GM18508 (cell line): ENCODE measurements around the gene FBXO33.
"Not testable (repeated sequence)": the region's sequence is repeated elsewhere in the genome, so short reads cannot be mapped to it uniquely, and the experiment has no call there.

Source experiments
- ATAC-seq: cut with Tn5 transposase; IDR thresholded peaks from one replicate; pipeline ENCODE4 v1.9.1; 2021; ENCODE audit warnings: moderate number of reproducible peaks; ENCODE audit not compliant: insufficient read depth, unreplicated experiment

Gene FBXO33

DNA sequence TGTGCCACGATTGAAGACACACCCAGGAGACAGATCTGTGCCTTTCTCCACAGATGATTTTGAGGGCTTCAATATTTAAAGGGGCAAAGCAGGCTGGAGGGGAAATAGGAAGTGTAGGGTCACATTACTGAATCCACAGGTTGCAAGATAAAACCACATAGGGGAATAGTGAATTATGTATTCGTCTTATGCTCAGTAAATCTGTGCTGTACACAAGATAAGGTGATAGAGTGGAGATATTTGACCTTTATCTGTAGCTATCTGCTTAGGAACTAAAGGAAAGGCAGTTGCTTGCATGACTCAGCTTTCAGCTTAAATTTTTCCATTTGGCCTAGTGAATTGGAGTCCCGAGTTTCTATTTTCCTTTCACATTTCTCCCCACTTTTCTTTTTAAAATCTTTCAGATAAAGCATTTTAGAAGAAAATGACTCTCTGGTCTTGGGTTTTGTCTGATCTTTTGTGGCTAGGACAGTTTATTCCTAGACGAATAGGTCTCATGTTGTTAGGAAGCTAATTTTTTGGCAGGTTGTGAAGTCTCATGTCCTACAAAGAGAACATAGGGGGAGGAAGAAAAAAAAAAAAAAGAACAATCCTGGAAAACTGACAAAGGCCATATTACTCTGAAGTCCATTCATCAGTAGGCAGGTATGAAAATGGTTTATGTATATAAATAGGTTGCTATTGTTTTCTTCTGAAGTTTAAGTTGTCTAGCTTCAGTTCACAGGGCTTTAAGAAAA lies 55.4 kb downstream of the FBXO33 start:
- ATAC-seq, result no peak

DNA sequence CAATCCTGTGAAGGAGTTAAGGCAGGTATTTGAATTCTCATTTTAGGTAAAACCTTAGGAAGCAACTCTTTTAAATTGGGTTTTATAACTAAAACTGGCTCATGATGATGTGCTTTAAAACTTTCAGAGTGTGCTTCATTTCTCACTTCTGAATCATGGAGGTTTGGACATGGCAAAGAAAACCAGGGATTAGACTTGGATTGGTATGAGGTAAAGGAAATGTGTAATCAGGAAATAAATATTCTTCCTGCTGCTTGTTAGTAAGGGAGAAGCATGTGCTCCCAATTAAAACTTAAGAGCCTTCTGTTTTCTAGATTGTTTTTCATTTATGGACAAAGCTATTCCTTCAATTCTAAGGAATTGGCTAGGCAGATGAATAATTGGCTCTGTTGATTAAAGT lies 57.4 kb downstream of the FBXO33 start:
- ATAC-seq, result no peak

DNA sequence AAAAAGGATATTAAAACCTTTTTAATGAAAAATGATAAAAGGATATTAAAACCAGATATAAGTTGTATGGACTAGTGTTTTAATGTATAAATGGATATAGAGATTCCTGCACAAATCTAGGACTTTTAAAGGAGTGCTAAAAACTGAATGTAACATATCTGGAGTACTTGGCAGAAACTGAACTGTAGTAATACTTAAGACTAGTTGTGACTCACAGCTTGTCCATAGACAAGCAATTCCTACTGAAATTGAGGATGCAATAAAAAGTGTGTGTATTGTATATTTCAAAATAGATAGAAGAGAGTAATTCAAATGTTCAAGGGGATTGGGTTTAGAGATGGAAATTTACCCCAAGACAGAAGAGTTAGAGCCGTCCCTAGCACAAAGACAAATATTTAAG lies 59.6 kb downstream of the FBXO33 start:
- no peak for ATAC-seq

DNA sequence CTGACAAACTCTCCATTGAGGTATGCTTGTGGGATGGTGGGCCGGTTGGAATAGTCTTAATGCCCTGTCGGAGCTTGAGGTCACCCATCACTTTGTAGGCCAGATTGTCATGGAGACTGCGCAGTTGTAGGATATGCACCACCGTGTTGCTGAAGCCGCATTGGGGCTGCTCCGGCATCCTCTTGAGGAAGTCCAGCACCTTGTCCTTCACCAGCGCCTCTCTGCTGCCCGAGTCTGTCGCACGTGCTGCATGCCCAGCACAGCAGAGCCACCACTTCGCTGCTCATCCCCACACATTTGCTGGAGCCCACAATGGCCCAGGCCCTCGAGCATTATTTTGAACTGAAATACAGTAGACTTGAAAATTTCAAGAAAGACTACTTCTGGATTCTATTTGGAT lies 61.8 kb downstream of the FBXO33 start:
- ATAC-seq, result no peak

DNA sequence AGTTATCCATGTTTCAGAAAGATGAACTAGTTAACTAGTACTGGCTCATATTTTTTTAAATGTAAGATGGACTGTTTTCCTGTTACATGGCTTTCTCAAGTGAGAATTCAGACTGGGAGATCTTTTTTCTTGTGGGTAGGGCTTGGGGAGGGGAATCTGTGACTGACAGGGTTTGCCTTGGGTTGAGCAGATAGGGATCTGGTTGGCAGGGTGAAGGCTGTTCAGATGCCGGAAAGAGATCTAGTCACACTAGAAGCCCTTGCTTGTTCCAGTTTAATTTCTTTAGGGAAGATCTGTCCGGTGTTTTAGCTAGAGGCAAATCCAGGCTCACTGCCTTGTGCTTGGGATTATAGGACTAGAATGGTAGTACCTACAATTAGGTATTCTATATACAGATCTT lies 63.2 kb downstream of the FBXO33 start:
- ATAC-seq, result no peak

DNA sequence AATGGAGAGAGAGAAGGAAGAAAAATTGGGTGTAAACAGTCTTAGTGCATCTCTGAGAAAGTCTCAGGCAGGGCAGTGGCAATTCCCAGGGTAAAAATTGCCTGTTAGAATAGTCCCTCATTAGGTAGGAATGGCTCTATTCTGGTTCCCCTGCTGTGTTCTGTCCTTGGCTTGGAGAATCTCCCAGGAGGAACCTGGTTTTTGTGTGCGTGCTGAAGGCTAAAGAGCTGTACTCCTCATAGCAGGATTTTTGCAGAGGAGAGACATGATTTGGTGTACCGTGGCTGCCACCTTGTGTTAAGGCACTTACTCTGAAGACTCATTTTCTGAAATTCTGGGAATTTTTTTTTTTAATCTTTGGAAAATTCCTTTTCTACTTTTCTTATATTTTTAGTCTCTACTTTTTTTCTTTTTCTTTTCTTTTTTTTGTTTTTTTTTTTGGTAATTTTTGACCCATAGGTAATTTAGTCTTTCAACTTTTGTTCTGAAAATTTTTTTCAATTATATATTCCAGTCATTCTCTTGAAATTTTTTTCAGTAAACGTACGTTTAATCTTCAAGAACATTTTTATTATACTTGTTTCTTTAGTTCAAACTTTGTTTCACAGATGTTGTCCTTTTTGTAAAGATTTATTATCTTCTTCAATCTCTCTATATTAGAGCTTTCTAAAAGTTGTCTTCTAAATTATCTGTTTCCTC lies 63.8 kb downstream of the FBXO33 start:
- no peak for ATAC-seq

DNA sequence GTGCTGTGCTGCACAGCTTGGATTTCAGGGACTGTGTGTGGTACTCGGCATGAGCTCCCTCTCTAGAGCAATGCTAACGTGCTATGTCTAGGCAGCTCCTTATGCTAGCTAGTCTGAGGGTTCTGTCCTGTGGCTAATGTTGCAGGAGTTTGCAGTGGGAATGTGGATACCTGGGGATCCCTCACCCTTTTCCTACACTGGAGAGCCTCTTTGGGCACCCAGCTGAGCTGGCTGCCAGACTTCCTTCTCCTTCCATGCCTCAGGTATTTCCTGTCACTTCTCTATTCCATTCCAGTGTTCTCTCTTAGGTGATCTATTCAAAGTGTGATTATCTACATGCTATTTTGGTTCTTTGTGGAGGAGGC lies 64.9 kb downstream of the FBXO33 start:
- no peak for ATAC-seq

DNA sequence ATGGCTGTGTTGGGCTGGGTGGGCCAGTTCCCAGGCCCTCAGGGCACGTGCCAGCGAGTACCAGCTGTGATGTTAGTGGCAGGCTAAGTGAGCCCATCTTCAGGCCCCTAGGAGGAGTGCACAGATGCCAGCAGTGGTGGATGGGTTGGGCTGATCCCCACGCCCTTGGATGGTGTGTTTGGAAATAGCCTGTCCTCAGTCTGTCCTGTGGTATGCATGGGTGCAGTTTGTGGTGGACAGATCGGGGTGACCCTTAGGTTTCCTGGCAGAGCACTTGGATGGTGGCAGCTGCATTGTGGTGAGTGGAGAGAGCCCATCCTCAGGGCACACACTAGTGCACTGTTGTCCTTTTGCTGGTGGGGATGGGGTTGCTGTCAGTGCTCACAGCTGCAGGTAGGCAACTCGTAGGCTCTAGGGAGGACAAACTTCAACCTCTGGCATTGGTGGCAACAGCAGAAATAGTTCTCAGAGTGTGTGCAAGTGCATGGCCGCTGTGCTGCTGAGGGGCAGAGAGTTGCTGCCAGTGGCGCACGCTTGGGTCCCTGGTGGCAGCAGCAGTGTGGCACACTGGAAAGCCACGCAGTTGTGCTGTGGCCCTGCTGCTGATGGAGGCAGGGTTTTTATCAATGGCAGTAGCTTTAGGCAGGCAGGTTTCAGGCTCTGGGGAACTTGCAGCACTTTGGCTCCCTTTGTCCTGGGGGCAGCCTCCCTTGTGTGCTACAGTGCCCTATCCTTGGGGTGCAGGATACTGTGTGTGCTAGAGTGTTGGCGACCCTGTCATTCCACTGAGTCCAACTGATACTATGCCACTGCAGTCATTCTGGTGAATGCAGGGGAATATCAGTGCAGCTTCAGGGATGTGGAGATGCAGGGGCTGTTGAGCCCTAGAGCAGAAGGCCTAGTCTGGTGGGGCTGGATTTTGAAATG lies 65.5 kb downstream of the FBXO33 start:
- ATAC-seq, result no peak

DNA sequence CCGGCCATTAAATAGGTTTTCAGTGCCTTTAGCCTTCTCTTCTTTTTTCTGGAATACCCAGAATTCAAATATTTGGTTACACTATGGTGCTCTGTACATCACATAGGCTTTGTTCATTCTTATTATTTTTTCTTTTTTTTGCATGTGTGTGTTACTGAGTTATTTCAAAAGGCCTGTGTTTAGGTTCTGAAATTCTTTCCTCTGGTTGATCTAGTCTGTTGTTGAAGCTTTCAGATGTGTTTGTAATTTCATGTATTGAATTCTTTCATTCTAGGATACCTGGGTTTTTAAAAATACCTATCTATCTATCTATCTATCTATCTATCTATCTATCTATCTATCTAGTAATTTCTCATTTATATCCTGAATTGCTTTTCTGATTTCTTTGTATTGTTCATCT lies 66.9 kb downstream of the FBXO33 start:
- no peak for ATAC-seq

DNA sequence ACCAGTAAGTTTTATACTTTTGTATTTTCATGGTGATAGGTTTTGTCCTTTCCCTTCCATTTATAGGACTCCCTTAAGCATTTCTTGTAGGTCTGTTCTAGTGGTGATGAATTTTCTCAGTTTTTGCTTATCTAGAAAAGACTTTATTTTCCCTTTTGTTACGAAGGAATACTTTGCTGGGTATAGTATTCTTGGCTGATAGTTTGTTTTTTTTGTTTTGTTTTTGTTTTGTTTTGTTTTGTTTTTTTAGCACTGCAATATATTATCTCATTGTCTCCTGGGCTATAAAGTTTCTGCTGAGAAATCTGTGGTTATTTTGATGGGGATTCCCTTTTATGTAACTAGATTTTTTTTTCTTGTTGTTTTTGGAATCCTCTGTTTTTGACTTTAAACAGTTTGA lies 67.7 kb downstream of the FBXO33 start:
- ATAC-seq, result no peak

DNA sequence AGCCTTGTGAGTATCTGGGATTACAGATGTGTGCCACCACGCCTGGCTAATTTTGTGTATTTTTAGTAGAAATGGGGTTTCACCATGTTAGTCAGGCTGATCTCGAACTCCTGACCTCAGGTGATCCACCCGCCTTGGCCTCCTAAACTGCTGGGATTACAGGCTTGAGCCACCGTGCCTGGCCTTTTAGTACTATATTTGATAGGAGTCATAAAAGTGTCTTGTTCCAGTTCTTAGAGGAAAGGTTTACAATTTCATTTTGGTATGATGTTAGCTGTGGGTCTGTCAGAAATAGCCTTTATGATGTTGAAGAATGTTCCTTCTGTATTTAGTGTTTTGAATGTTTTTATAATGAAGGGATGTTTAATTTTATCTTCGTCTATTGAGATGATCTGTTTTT lies 70.7 kb downstream of the FBXO33 start:
- not testable (repeated sequence) for ATAC-seq

DNA sequence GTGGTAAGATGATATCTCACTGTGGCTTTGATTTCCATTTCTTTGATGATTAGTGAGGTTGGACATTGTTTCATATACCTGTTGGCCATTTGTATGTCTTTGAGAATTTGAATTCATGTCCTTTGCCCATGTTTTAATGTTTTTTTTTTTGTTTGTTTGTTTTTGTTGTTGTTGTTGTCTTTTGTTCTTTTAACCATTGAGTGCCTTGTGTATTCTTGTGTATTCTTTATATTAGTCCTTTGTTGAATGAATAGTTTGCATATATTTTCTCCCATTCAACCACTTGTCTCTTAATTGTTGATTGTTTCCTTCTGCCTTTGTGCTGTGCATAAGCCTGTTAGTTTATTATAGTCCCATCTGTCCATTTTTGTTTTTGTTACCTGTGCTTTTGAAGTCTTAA lies 71.9 kb downstream of the FBXO33 start:
- ATAC-seq, result no peak

DNA sequence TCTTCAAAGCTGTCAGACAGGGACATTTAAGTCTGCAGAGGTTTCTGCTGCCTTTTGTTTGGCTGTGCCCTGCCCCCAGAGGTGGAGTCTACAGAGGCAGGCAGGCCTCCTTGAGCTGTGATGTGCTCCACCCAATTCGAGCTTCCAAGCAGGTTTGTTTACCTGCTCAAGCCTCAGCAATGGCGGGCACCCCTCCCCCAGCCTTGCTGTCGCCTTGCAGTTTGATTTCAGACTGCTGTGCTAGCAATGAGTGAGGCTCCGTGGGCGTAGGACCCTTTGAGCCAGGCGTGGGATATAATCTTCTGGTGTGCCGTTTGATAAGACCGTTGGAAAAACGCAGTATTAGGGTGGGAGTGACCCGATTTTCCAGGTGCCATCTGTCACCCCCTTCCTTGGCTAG lies 73.2 kb downstream of the FBXO33 start:
- ATAC-seq, result not testable (repeated sequence)

DNA sequence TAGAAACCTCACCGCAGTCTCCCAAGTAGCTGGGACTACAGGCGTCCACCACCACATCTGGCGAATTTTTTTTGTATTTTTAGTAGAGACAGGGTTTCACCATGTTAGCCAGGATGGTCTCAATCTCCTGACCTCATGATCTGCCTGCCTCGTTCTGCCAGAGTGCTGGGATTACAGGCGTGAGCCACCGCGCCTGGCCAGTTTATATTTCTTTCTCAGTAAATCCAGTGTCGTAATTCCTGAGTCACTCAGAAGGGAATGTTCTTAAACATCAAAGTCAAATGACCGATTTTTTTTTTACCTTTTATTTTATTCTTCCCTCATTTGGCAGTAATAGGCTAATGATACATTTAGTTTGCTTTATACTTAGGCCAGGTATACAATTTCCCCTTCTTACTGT lies 80.5 kb downstream of the FBXO33 start:
- no peak for ATAC-seq

DNA sequence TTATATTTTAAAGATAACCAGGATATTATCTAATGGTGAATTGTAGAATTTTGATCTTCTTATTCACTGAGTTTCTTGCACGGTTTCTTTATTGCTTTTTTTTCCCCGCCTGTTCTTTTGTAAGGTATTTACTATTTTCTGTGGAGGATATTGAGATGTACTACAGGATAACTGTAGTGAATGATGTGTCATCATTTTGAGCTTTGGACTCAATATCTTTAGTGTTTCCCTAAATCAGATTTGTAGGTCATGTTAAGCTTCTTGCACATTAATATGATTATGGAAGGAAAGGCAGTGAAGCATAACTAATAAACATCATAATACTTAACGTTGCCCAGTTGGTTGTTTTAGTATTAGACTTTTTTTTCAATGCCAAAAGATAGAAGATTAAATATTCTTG lies 81.4 kb downstream of the FBXO33 start:
- no peak for ATAC-seq
